IMR-90 (cell line): ENCODE data around the gene ZBTB46. TPM values are rescaled to one million over a fixed set of nuclear protein-coding genes. Genes with fewer than 3 reads are reported as not detected.

ENCODE experiments used
- ATAC-seq: fragments of 200-7000 bp; cut with Tn5 transposase; 2 replicates; pipeline ENCODE4 v1.9.1; 2020; ENCODE audit warnings: low read depth, mild to moderate bottlenecking, moderate library complexity
- BruUV-seq: library from RNA; stranded (reverse); fragments of 400-500 nt; replicated peaks from 2 replicates; lab custom pipeline; 2021; lab: Mats Ljungman, UMichigan
- CTCF ChIA-PET: fragments of 300-600 bp; formaldehyde crosslinking; extraction: SDS; loops from one replicate; lab custom pipeline; 2021; ENCODE audit warnings: antibody characterized with exemption; lab: Yijun Ruan, JAX
- POLR2A ChIA-PET: fragments of 300-600 bp; sonication (Branson Sonifier 250); formaldehyde crosslinking; loops from one replicate; lab custom pipeline; 2022; ENCODE audit warnings: antibody characterized with exemption; ENCODE audit not compliant: unreplicated experiment; lab: Charles Lee
- DNase-seq: peaks from one replicate; pipeline ENCODE4 v3.0.0; 2013
- H2AFZ ChIP-seq: replicated peaks from 2 replicates; pipeline ENCODE3; 2013; ENCODE audit warnings: low read length, mild to moderate bottlenecking; ENCODE audit not compliant: poor library complexity
- H2AK5ac ChIP-seq: 2 replicates; pipeline ENCODE4 v1.6.1; 2013; ENCODE audit warnings: low read depth, low read length, inconsistent platforms
- H2AK9ac ChIP-seq: replicated peaks from 2 replicates; pipeline ENCODE3; 2013; ENCODE audit warnings: mild to moderate bottlenecking, low read depth, low read length, moderate library complexity; ENCODE audit not compliant: poor library complexity
- H2BK120ac ChIP-seq: 2 replicates; pipeline ENCODE4 v1.6.1; 2013; ENCODE audit warnings: low read depth, low read length, inconsistent platforms
- H2BK15ac ChIP-seq: 3 replicates; pipeline ENCODE4 v1.6.1; 2013; ENCODE audit warnings: low read depth, low read length, inconsistent platforms
- H2BK20ac ChIP-seq: 2 replicates; pipeline ENCODE4 v1.6.1; 2013; ENCODE audit warnings: low read depth, mild to moderate bottlenecking, inconsistent platforms, low read length, moderate library complexity
- H2BK5ac ChIP-seq: 2 replicates; pipeline ENCODE4 v1.6.1; 2013; ENCODE audit warnings: mild to moderate bottlenecking, low read depth, low read length, inconsistent platforms; ENCODE audit not compliant: poor library complexity, severe bottlenecking
- H3K14ac ChIP-seq: replicated peaks from 2 replicates; pipeline ENCODE4 v1.6.1; 2013; ENCODE audit warnings: low read depth, low read length, inconsistent platforms
- H3K18ac ChIP-seq: 2 replicates; pipeline ENCODE4 v1.6.1; 2013; ENCODE audit warnings: low read depth, low read length, control low read depth
- H3K23ac ChIP-seq: 2 replicates; pipeline ENCODE4 v1.6.1; 2013; ENCODE audit warnings: low read depth, low read length, inconsistent platforms
- H3K27ac ChIP-seq: 2 replicates; pipeline ENCODE4 v1.5.1; 2013; ENCODE audit warnings: mild to moderate bottlenecking, control low read depth, low read length; ENCODE audit not compliant: insufficient read depth
- H3K27me3 ChIP-seq: 2 replicates; pipeline ENCODE4 v1.6.1; 2013; ENCODE audit warnings: low read length; ENCODE audit not compliant: control insufficient read depth, insufficient read depth
- H3K36me3 ChIP-seq: 2 replicates; pipeline ENCODE4 v1.6.1; 2013; ENCODE audit warnings: low read length, mixed read lengths; ENCODE audit not compliant: control insufficient read depth, insufficient read depth
- H3K4ac ChIP-seq: 2 replicates; pipeline ENCODE4 v1.6.1; 2013; ENCODE audit warnings: low read depth, low read length, inconsistent platforms
- H3K4me1 ChIP-seq: 2 replicates; pipeline ENCODE4 v1.6.1; 2013; ENCODE audit warnings: low read length, mixed read lengths; ENCODE audit not compliant: control insufficient read depth, insufficient read depth
- H3K4me2 ChIP-seq: 2 replicates; pipeline ENCODE4 v1.6.1; 2013; ENCODE audit warnings: low read depth, mild to moderate bottlenecking, control low read depth, low read length, moderate library complexity
- H3K4me3 ChIP-seq: 2 replicates; pipeline ENCODE4 v1.5.1; 2013; ENCODE audit warnings: low read depth, mild to moderate bottlenecking, control low read depth, low read length, moderate library complexity; ENCODE audit not compliant: insufficient read depth
- H3K56ac ChIP-seq: 2 replicates; pipeline ENCODE4 v1.6.1; 2013; ENCODE audit warnings: low read length, inconsistent platforms; ENCODE audit not compliant: insufficient read depth; ENCODE audit errors: extremely low read depth
- H3K79me1 ChIP-seq, 2 experiments: 2 replicates each; pipeline ENCODE4 v1.6.1; 2013; ENCODE audit warnings: low read length in 2 of 2, inconsistent platforms in 1 of 2, low read depth in 1 of 2
- H3K9ac ChIP-seq: 2 replicates; pipeline ENCODE4 v1.6.1; 2013; ENCODE audit warnings: low read depth, low read length, control low read depth
- H3K9me1 ChIP-seq: 2 replicates; pipeline ENCODE4 v1.6.1; 2013; ENCODE audit warnings: low read length, inconsistent platforms; ENCODE audit not compliant: insufficient read depth
- H3K9me3 ChIP-seq: 2 replicates; pipeline ENCODE4 v1.6.1; 2013; ENCODE audit warnings: low read length; ENCODE audit not compliant: control insufficient read depth, insufficient read depth
- H4K20me1 ChIP-seq: 2 replicates; pipeline ENCODE4 v1.6.1; 2013; ENCODE audit warnings: low read length, inconsistent platforms; ENCODE audit not compliant: insufficient read depth
- H4K5ac ChIP-seq: 2 replicates; pipeline ENCODE4 v1.6.1; 2013; ENCODE audit warnings: mild to moderate bottlenecking, low read depth, low read length, control low read depth
- H4K8ac ChIP-seq, 2 experiments: 2 replicates each; pipeline ENCODE4 v1.6.1; 2013; ENCODE audit warnings: low read depth in 2 of 2, low read length in 2 of 2, control low read depth in 1 of 2, inconsistent platforms in 1 of 2
- H4K91ac ChIP-seq: 2 replicates; pipeline ENCODE4 v1.6.1; 2013; ENCODE audit warnings: low read depth, low read length, inconsistent platforms; ENCODE audit not compliant: insufficient read depth
- BHLHE40 ChIP-seq: fragments of 150-350 bp; IDR thresholded peaks from 2 replicates; pipeline ENCODE4 v1.6.1; 2016; ENCODE audit warnings: mild to moderate bottlenecking, low read depth, low read length
- CEBPB ChIP-seq: IDR thresholded peaks from 2 replicates; pipeline ENCODE4 v1.6.1; 2012; ENCODE audit warnings: low read depth, low read length, improper control_type of control experiment
- CHD1 ChIP-seq: IDR thresholded peaks from 2 replicates; pipeline ENCODE4 v1.6.1; 2012; ENCODE audit warnings: low read depth, low read length, improper control_type of control experiment
- FOS ChIP-seq: fragments of 150-350 bp; IDR thresholded peaks from 2 replicates; pipeline ENCODE4 v1.6.1; 2016; ENCODE audit warnings: low read depth, low read length
- MAFK ChIP-seq: IDR thresholded peaks from 2 replicates; pipeline ENCODE4 v1.6.1; 2012; ENCODE audit warnings: low read depth, low read length, improper control_type of control experiment
- MXI1 ChIP-seq: IDR thresholded peaks from 2 replicates; pipeline ENCODE4 v1.6.1; 2012; ENCODE audit warnings: low read depth, mild to moderate bottlenecking, low read length, moderate library complexity, borderline replicate concordance
- NFE2L2 ChIP-seq: fragments of 150-350 bp; IDR thresholded peaks from 2 replicates; pipeline ENCODE4 v1.6.1; 2016; ENCODE audit warnings: low read depth, mild to moderate bottlenecking, low read length
- POLR2A ChIP-seq: IDR thresholded peaks from 2 replicates; pipeline ENCODE4 v1.6.1; 2012; ENCODE audit warnings: mild to moderate bottlenecking, low read depth, low read length
- RAD21 ChIP-seq: IDR thresholded peaks from 2 replicates; pipeline ENCODE4 v1.6.1; 2012; ENCODE audit warnings: low read length, improper control_type of control experiment
- RCOR1 ChIP-seq: IDR thresholded peaks from 2 replicates; pipeline ENCODE4 v1.6.1; 2012; ENCODE audit warnings: mild to moderate bottlenecking, low read length, improper control_type of control experiment; ENCODE audit not compliant: insufficient replicate concordance
- RFX5 ChIP-seq: IDR thresholded peaks from 2 replicates; pipeline ENCODE4 v1.8.0; 2012; ENCODE audit warnings: low read depth, mild to moderate bottlenecking, low read length, moderate library complexity
- SMC3 ChIP-seq: fragments of 150-350 bp; IDR thresholded peaks from 2 replicates; pipeline ENCODE4 v1.6.1; 2016; ENCODE audit warnings: low read depth, mild to moderate bottlenecking, antibody characterized with exemption, low read length, moderate library complexity
- WGBS, 2 experiments: methylation state at CpG; one replicate each; pipeline versions ENCODE4 v1.1.5 to v1.1.7; 2013; ENCODE audit warnings: missing lambda C conversion rate in 2 of 2; ENCODE audit not compliant: insufficient read length in 1 of 2; ENCODE audit errors: extremely low coverage in 2 of 2; 5-methylcytosine and 5-hydroxymethylcytosine counted together
- dilution Hi-C: fragments of 300-500 bp; cut with HindIII; formaldehyde crosslinking; loops from one replicate; pipeline ENCODE4 v1.14.3; 2018; ENCODE audit warnings: low sequenced_read_pairs; ENCODE audit not compliant: unreplicated experiment
- in situ Hi-C: fragments of 300-500 bp; cut with MboI; formaldehyde crosslinking; loops from 3 replicates; pipeline ENCODE4 v1.14.3; 2019; ENCODE audit warnings: low sequenced_read_pairs, inconsistent platforms, mixed read lengths
- intact Hi-C: fragments of 100-400 bp; cut with micrococcal nuclease; formaldehyde crosslinking; loops from 2 replicates; pipeline ENCODE4 v1.10.0; 2022
- polyA plus RNA-seq, 3 experiments: library from polyadenylated mRNA; depleted of rRNA; stranded (reverse); fragments of >200 nt; gene quantifications; 2 replicates each; pipeline ENCODE4 v1.2.3, GENCODE V29; 2012; ENCODE audit warnings: low replicate concordance in 1 of 3
- total RNA-seq: library from RNA; depleted of rRNA; stranded (reverse); fragments of >200 nt; gene quantifications from 2 replicates; pipeline ENCODE4 v1.2.3, GENCODE V29; 2012
- TF ChIP-seq, protein P1 (sequence below): fragments of 150-350 bp; IDR thresholded peaks from 2 replicates; pipeline ENCODE4 v1.6.1; 2016; ENCODE audit warnings: low read depth, mild to moderate bottlenecking, low read length, moderate library complexity, borderline replicate concordance
- TF ChIP-seq, protein P2 (sequence below): fragments of 150-350 bp; IDR thresholded peaks from 2 replicates; pipeline ENCODE4 v1.6.1; 2017; ENCODE audit warnings: mild to moderate bottlenecking, antibody characterized with exemption, low read length, low read depth
- TF ChIP-seq, protein P3 (sequence below): conservative IDR thresholded peaks from 2 replicates; pipeline ENCODE4 v1.5.1; 2012; ENCODE audit warnings: mild to moderate bottlenecking, low read depth, low read length, improper control_type of control experiment

Gene ZBTB46
- total and polyA plus RNA-seq, 2 of the 4 experiments (the other 2 are of a cell fraction): 4.2 to 14.9 TPM

DNA sequence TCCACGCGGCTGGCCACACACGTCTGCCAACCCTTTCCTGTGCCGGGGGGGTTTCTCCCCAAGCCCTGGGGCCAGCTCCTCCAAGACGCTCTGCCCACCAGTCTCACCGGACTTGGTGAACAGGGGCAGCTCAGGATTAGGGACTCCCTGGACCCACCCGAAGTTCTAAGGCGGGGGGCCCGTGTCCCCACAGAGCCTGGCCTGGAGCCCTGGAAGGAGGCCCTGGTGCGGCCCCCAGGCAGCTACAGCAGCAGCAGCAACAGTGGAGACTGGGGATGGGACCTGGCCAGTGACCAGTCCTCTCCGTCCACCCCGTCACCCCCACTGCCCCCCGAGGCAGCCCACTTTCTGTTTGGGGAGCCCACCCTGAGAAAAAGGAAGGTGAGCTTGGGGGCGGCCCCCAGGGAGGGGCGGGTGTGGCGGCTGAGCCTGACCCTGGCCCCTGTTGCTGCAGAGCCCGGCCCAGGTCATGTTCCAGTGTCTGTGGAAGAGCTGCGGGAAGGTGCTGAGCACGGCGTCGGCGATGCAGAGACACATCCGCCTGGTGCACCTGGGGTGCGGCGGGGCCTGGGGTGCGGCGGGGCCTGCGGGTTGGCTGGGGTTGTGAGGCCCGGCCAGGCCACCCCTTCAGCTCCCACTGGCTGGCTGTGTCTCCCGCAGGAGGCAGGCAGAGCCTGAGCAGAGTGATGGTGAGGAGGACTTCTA lies 89.2 kb downstream of the ZBTB46 start:
- Histone ChIP-seq H2BK20ac (no peak overlapping the region), H3K27me3 (no peaks in the 10 kb centered on the region), H2AK9ac (peak overlapping the region; percentile 83), H3K9me3 (no peaks in the 10 kb centered on the region), H3K36me3 (peaks cover 30% of the 10 kb centered on the region; the same call in 1 of the 2 replicates), H3K18ac (no peak overlapping the region; the same call in 1 of the 2 replicates), H3K79me1 (peaks cover 4 to 9% of the 10 kb centered on the region in 2 experiments; a peak in 2 of 4 replicates), H3K4me3 (peak overlapping the region; percentile 16; the same call in 1 of the 2 replicates), H2BK120ac (no peak overlapping the region), H4K5ac (no peak overlapping the region), H3K9me1 (no peaks in the 10 kb centered on the region), H3K9ac (peak overlapping the region; percentile 52; the same call in 1 of the 2 replicates), H3K56ac (no peak overlapping the region), H3K23ac (peak overlapping the region; percentile 41; the same call in 1 of the 2 replicates), H3K27ac (peak overlapping the region; percentile 62), H2BK15ac (no peak overlapping the region), H2AFZ (no peak overlapping the region), H3K4me2 (peak overlapping the region; percentile 55), H4K20me1 (peaks cover 14% of the 10 kb centered on the region), H4K8ac (peak overlapping the region; percentile 48 to 57; a peak in 2 of 4 replicates), H3K4ac (peak overlapping the region; percentile 62), H3K4me1 (peaks cover 10% of the 10 kb centered on the region), H4K91ac (peak overlapping the region; percentile 73; the same call in 1 of the 2 replicates), H2AK5ac (peak overlapping the region; percentile 50), H2BK5ac (peak overlapping the region; percentile 63), H3K14ac (peak overlapping the region; percentile 49)
- CTCF ChIA-PET: no interaction called here
- intact Hi-C loops: no loop called here
- BruUV-seq: no TSS peak
- DNase-seq (no peak), ATAC-seq (no peak)
- dilution Hi-C loops: no loop called here
- WGBS, 2 experiments: 92% methylated on average over 2 of the region's 30 CpGs; no CpG with 5 or more reads in 1 of the 2 experiments
- in situ Hi-C loops: no loop called here
- POLR2A ChIA-PET: no interaction called here
- TF ChIP-seq, protein P1, sequence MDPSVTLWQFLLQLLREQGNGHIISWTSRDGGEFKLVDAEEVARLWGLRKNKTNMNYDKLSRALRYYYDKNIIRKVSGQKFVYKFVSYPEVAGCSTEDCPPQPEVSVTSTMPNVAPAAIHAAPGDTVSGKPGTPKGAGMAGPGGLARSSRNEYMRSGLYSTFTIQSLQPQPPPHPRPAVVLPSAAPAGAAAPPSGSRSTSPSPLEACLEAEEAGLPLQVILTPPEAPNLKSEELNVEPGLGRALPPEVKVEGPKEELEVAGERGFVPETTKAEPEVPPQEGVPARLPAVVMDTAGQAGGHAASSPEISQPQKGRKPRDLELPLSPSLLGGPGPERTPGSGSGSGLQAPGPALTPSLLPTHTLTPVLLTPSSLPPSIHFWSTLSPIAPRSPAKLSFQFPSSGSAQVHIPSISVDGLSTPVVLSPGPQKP: no peak
- TF ChIP-seq MAFK (no peak), RFX5 (no peak), FOS (no peak), CEBPB (no peak), RAD21 (no peak), SMC3 (no peak), CHD1 (no peak), RCOR1 (no peak), POLR2A (no peak), BHLHE40 (no peak), MXI1 (no peak), NFE2L2 (no peak)
- TF ChIP-seq, protein P2, sequence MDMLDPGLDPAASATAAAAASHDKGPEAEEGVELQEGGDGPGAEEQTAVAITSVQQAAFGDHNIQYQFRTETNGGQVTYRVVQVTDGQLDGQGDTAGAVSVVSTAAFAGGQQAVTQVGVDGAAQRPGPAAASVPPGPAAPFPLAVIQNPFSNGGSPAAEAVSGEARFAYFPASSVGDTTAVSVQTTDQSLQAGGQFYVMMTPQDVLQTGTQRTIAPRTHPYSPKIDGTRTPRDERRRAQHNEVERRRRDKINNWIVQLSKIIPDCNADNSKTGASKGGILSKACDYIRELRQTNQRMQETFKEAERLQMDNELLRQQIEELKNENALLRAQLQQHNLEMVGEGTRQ: no peak
- TF ChIP-seq, protein P3, sequence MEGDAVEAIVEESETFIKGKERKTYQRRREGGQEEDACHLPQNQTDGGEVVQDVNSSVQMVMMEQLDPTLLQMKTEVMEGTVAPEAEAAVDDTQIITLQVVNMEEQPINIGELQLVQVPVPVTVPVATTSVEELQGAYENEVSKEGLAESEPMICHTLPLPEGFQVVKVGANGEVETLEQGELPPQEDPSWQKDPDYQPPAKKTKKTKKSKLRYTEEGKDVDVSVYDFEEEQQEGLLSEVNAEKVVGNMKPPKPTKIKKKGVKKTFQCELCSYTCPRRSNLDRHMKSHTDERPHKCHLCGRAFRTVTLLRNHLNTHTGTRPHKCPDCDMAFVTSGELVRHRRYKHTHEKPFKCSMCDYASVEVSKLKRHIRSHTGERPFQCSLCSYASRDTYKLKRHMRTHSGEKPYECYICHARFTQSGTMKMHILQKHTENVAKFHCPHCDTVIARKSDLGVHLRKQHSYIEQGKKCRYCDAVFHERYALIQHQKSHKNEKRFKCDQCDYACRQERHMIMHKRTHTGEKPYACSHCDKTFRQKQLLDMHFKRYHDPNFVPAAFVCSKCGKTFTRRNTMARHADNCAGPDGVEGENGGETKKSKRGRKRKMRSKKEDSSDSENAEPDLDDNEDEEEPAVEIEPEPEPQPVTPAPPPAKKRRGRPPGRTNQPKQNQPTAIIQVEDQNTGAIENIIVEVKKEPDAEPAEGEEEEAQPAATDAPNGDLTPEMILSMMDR: no peak
